NB4 (cell line): Measurements from ENCODE around the gene COQ10B.

Experiments used
- POLR2A ChIP-seq: IDR thresholded peaks from 2 replicates; pipeline ENCODE4 v1.6.1; 2011; ENCODE audit warnings: mild to moderate bottlenecking; ENCODE audit not compliant: insufficient read length; ENCODE audit errors: extremely low read depth
- TF ChIP-seq, protein P1 (sequence below): IDR thresholded peaks from one replicate; pipeline ENCODE4 v1.5.1; 2012; ENCODE audit warnings: low read depth, low read length

DNA sequence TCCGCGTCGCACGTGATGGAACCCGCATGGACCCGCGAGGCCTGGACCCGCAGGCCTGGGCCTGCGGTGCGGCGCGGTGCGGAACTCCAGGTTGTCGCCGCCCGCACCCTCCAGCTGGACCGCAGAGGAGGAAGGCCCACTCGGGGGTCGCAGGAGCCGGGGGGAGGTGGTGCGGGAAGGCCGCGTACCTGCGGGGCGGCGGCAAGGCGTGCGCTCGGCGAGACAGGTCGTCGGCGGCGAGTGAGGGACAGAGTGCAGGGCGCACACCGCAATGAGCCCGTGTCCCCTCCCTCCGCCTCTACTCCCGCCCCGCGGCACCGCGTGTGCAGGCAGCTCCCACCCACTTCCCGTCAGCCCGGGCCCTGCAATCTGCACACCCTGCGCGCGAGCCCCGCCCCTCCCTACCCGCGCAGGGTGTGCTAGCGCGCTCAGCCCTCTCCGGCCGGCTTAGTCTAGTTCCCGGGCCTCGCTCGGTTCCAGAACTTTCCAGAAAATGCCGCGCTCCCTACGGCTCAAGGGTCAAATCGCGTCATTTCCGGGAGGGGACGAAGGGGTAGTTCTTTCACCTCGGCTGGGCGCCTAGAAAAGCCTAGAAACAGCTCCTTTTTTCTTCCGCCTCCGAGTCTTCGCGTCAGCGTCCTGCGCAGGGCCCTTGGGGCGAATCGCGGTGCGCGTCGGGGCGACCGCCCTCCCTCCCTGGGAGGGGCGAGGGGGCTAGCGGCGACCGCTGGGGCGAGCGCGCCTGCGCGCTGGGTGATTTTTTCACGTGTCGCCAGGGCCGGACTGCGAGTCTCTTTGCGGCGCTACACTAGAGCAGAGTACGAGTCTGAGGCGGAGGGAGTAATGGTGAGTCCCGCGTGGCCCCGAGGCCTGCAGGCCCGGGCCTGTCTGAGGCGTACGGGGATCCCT lies 46.5 kb downstream of the COQ10B start, which contains the start of the genes HSPD1 and HSPE1:
- TF ChIP-seq, protein P1, sequence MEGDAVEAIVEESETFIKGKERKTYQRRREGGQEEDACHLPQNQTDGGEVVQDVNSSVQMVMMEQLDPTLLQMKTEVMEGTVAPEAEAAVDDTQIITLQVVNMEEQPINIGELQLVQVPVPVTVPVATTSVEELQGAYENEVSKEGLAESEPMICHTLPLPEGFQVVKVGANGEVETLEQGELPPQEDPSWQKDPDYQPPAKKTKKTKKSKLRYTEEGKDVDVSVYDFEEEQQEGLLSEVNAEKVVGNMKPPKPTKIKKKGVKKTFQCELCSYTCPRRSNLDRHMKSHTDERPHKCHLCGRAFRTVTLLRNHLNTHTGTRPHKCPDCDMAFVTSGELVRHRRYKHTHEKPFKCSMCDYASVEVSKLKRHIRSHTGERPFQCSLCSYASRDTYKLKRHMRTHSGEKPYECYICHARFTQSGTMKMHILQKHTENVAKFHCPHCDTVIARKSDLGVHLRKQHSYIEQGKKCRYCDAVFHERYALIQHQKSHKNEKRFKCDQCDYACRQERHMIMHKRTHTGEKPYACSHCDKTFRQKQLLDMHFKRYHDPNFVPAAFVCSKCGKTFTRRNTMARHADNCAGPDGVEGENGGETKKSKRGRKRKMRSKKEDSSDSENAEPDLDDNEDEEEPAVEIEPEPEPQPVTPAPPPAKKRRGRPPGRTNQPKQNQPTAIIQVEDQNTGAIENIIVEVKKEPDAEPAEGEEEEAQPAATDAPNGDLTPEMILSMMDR: no peak
- TF ChIP-seq POLR2A: peak; percentile 95
